SK-N-SH treated with all-trans-retinoic acid at 6 μM for 48 hours (cell line): Measurements from ENCODE around the gene BMP10.

Experiments used
- CSDC2 ChIP-seq: fragments of 250-450 bp; sonication (Bioruptor Pico); IDR thresholded peaks from 2 replicates; pipeline ENCODE4 v1.5.0; 2020; ENCODE audit warnings: mild to moderate bottlenecking, moderate library complexity
- GLIS3 ChIP-seq: fragments of 250-450 bp; sonication (Bioruptor Pico); IDR thresholded peaks from 2 replicates; pipeline ENCODE4 v1.5.0; 2020; ENCODE audit warnings: mild to moderate bottlenecking, moderate library complexity
- PPARA ChIP-seq: fragments of 250-450 bp; sonication (Bioruptor Pico); IDR thresholded peaks from 2 replicates; pipeline ENCODE4 v1.5.0; 2020; ENCODE audit warnings: mild to moderate bottlenecking, borderline replicate concordance
- TF ChIP-seq, protein P1 (sequence below): fragments of 250-450 bp; sonication (Bioruptor Pico); IDR thresholded peaks from 2 replicates; pipeline ENCODE4 v1.5.0; 2020; ENCODE audit warnings: mild to moderate bottlenecking, moderate library complexity
- TF ChIP-seq, protein P2 (sequence below): fragments of 250-450 bp; sonication (Bioruptor Pico); IDR thresholded peaks from 2 replicates; pipeline ENCODE4 v1.5.1; 2020; ENCODE audit warnings: low read depth, mild to moderate bottlenecking, moderate library complexity

DNA sequence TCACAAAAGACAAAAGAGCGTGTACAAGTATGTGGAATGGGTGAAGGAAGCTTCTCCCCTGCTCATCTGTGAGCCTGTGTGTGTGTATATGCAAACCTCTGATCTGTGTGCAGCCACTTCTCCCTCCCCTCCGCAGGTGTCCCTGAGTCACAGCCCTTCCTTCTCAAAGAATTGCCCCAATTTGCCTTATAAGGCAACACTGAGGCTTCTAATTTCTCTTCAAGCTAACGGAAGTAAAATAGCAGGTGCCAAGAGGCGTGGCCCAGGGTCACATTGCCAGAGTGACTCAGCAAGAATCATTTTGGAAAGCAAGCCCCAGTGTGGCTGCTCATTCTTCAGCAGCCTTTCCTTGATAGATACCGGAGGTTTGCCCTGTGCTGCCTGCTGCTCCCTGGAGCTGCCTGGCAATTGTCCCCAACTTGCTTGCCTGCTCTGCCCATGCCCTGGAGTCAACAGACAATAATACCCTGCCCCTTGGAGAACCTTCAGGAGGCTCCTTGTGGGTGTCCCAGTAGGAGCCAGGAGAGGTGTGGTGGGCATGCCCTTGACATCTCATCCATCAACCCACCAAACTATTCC is 37.3 kb upstream of the BMP10 start:
- TF ChIP-seq CSDC2 (CRISPR knock-in tag) (no peak), PPARA (CRISPR knock-in tag) (no peak), GLIS3 (CRISPR knock-in tag) (no peak)
- TF ChIP-seq, protein P1, sequence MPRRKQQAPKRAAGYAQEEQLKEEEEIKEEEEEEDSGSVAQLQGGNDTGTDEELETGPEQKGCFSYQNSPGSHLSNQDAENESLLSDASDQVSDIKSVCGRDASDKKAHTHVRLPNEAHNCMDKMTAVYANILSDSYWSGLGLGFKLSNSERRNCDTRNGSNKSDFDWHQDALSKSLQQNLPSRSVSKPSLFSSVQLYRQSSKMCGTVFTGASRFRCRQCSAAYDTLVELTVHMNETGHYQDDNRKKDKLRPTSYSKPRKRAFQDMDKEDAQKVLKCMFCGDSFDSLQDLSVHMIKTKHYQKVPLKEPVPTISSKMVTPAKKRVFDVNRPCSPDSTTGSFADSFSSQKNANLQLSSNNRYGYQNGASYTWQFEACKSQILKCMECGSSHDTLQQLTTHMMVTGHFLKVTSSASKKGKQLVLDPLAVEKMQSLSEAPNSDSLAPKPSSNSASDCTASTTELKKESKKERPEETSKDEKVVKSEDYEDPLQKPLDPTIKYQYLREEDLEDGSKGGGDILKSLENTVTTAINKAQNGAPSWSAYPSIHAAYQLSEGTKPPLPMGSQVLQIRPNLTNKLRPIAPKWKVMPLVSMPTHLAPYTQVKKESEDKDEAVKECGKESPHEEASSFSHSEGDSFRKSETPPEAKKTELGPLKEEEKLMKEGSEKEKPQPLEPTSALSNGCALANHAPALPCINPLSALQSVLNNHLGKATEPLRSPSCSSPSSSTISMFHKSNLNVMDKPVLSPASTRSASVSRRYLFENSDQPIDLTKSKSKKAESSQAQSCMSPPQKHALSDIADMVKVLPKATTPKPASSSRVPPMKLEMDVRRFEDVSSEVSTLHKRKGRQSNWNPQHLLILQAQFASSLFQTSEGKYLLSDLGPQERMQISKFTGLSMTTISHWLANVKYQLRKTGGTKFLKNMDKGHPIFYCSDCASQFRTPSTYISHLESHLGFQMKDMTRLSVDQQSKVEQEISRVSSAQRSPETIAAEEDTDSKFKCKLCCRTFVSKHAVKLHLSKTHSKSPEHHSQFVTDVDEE (CRISPR knock-in tag) = no peak
- TF ChIP-seq, protein P2, sequence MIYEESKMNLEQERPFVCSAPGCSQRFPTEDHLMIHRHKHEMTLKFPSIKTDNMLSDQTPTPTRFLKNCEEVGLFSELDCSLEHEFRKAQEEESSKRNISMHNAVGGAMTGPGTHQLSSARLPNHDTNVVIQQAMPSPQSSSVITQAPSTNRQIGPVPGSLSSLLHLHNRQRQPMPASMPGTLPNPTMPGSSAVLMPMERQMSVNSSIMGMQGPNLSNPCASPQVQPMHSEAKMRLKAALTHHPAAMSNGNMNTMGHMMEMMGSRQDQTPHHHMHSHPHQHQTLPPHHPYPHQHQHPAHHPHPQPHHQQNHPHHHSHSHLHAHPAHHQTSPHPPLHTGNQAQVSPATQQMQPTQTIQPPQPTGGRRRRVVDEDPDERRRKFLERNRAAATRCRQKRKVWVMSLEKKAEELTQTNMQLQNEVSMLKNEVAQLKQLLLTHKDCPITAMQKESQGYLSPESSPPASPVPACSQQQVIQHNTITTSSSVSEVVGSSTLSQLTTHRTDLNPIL (CRISPR knock-in tag) = no peak
